DMS114 treated with DMSO at 0.1 percent for 48 hours (cell line): ENCODE data around the gene FAM168A.
A peak's percentile ranks its signal among the peaks of the same experiment; 100 is the strongest.

Experiments
- DNase-seq: peaks from one replicate; lab custom pipeline; 2025; ENCODE audit not compliant: unreplicated experiment; lab: John Stamatoyannopoulos, UW

Gene FAM168A

GRCh38 chr11:73524774-73525173 is 73.1 kb downstream of the FAM168A start:
- DNase-seq: no peak

- DNase-seq: no peak
Measured at GRCh38 chr11:73521621-73522020, 76.3 kb downstream of the FAM168A start.

- DNase-seq: no peak
Measured at GRCh38 chr11:73520353-73521061, 77.4 kb downstream of the FAM168A start.

GRCh38 chr11:73519266-73519665 is 78.6 kb downstream of the FAM168A start:
- DNase-seq: no peak

- DNase-seq: no peak
Measured at GRCh38 chr11:73518195-73518594, 79.7 kb downstream of the FAM168A start.

GRCh38 chr11:73516080-73516479 is 81.8 kb downstream of the FAM168A start:
- no peak for DNase-seq

GRCh38 chr11:73513707-73514106 is 84.2 kb downstream of the FAM168A start:
- DNase-seq: no peak

GRCh38 chr11:73510877-73511276 is 87.0 kb downstream of the FAM168A start:
- DNase-seq: no peak

GRCh38 chr11:73510106-73510505 is 87.8 kb downstream of the FAM168A start:
- no peak for DNase-seq

GRCh38 chr11:73509188-73509587 is 88.7 kb downstream of the FAM168A start:
- DNase-seq: no peak

GRCh38 chr11:73508243-73509176 is 89.4 kb downstream of the FAM168A start:
- DNase-seq: no peak

- no peak for DNase-seq
Measured at GRCh38 chr11:73507086-73507485, 90.8 kb downstream of the FAM168A start.

GRCh38 chr11:73506038-73506437 is 91.9 kb downstream of the FAM168A start:
- DNase-seq: no peak

GRCh38 chr11:73498343-73498742 is 99.6 kb downstream of the FAM168A start:
- no peak for DNase-seq

- DNase-seq: no peak
Measured at GRCh38 chr11:73496134-73496533, 101.8 kb downstream of the FAM168A start.

GRCh38 chr11:73495731-73496130 is 102.2 kb downstream of the FAM168A start:
- no peak for DNase-seq

- DNase-seq: no peak
Measured at GRCh38 chr11:73493956-73494598, 103.8 kb downstream of the FAM168A start.

GRCh38 chr11:73481626-73482025 is 116.3 kb downstream of the FAM168A start:
- DNase-seq: no peak

GRCh38 chr11:73480677-73481076 is 117.2 kb downstream of the FAM168A start:
- no peak for DNase-seq

GRCh38 chr11:73478737-73479347 is 119.1 kb downstream of the FAM168A start:
- peak; percentile 8 for DNase-seq

GRCh38 chr11:73477518-73477917 is 120.4 kb downstream of the FAM168A start:
- no peak for DNase-seq
